GM12878 (cell line): Measurements from ENCODE around the gene BICRAL. TPM values are rescaled to one million over a fixed set of nuclear protein-coding genes. Genes with fewer than 3 reads are reported as not detected.

Source experiments
- ATAC-seq: fragments of 200-7000 bp; cut with Tn5 transposase; 3 replicates; pipeline ENCODE4 v1.9.1; 2020; ENCODE audit warnings: mild to moderate bottlenecking, moderate library complexity
- BruUV-seq: library from RNA; stranded (reverse); fragments of 400-500 nt; replicated peaks from 2 replicates; lab custom pipeline; 2021; lab: Mats Ljungman, UMichigan
- CTCF ChIA-PET: fragments of 300-600 bp; sonication (Branson Sonifier 250); formaldehyde crosslinking; extraction: SDS; loops from one replicate; lab custom pipeline; 2021; ENCODE audit warnings: inconsistent platforms; lab: Yijun Ruan, JAX
- POLR2A ChIA-PET: fragments of 350-600 bp; formaldehyde crosslinking; extraction: SDS; loops from one replicate; lab custom pipeline; 2021; ENCODE audit warnings: inconsistent platforms; lab: Charles Lee
- RAD21 ChIA-PET: fragments of 300-600 bp; sonication (Branson Sonifier 250); formaldehyde crosslinking; loops from one replicate; lab custom pipeline; 2023; ENCODE audit warnings: antibody characterized with exemption; ENCODE audit not compliant: unreplicated experiment; lab: Charles Lee
- SMC1A ChIA-PET: fragments of 300-600 bp; sonication (Branson Sonifier 250); formaldehyde crosslinking; loops from one replicate; lab custom pipeline; 2023; ENCODE audit not compliant: unreplicated experiment, uncharacterized antibody; lab: Charles Lee
- DNase-seq: peaks from one replicate; pipeline ENCODE4 v3.0.0-alpha.2; 2011; ENCODE audit warnings: low read depth, low spot score
- FAIRE-seq: peaks from 3 replicates; lab custom pipeline; 2011; peaks lifted over from hg19 to GRCh38; lab: Jason Lieb, UNC
- H2AFZ ChIP-seq: 2 replicates; pipeline ENCODE4 v1.6.0; 2011; ENCODE audit warnings: low read depth, low read length, control low read depth; ENCODE audit not compliant: control insufficient read depth
- H3K27ac ChIP-seq: 2 replicates; pipeline ENCODE4 v1.5.1; 2011; ENCODE audit warnings: control low read depth; ENCODE audit not compliant: control insufficient read depth, insufficient read depth
- H3K27me3 ChIP-seq, 2 experiments: replicated peaks in 1 of 2; 2 replicates each; pipeline versions ENCODE4 v1.6.0 to v1.6.1; 2011; ENCODE audit warnings: low read length in 1 of 2; ENCODE audit not compliant: control insufficient read depth in 2 of 2, insufficient read depth in 2 of 2
- H3K36me3 ChIP-seq, 2 experiments: 2 replicates each; pipeline ENCODE4 v1.5.1; 2011; ENCODE audit warnings: low read length in 1 of 2; ENCODE audit not compliant: control insufficient read depth in 2 of 2, insufficient read depth in 2 of 2
- H3K4me1 ChIP-seq: 2 replicates; pipeline ENCODE4 v1.6.1; 2011; ENCODE audit warnings: mild to moderate bottlenecking, low read length, moderate library complexity, mixed read lengths; ENCODE audit not compliant: control insufficient read depth, insufficient read depth
- H3K4me2 ChIP-seq: 2 replicates; pipeline ENCODE4 v1.6.0; 2011; ENCODE audit warnings: control low read depth; ENCODE audit not compliant: control insufficient read depth, insufficient read depth
- H3K4me3 ChIP-seq: fragments of 200-600 bp; sonication (generic); 2 replicates; pipeline ENCODE4 v1.5.1; 2016
- H3K79me2 ChIP-seq: 2 replicates; pipeline ENCODE4 v1.6.0; 2011; ENCODE audit warnings: low read length; ENCODE audit not compliant: control insufficient read depth, insufficient read depth
- H3K9ac ChIP-seq: 2 replicates; pipeline ENCODE4 v1.8.0; 2011; ENCODE audit warnings: low read length, control low read depth, mixed read lengths; ENCODE audit not compliant: control insufficient read depth, insufficient read depth
- H3K9me3 ChIP-seq: replicated peaks from 3 replicates; pipeline ENCODE4 v1.5.1; 2011; ENCODE audit warnings: mild to moderate bottlenecking, low read length; ENCODE audit not compliant: control insufficient read depth, insufficient read depth
- H4K20me1 ChIP-seq: 2 replicates; pipeline ENCODE4 v1.6.0; 2011; ENCODE audit not compliant: control insufficient read depth, insufficient read depth
- BMI1 ChIP-seq: fragments of 450-650 bp; IDR thresholded peaks from 2 replicates; pipeline ENCODE4 v1.6.1; 2016; ENCODE audit warnings: mild to moderate bottlenecking, moderate library complexity, borderline replicate concordance
- CBFB ChIP-seq: IDR thresholded peaks from 2 replicates; pipeline ENCODE4 v1.6.1; 2016; ENCODE audit warnings: antibody characterized with exemption, low read depth
- FOS ChIP-seq: IDR thresholded peaks from 3 replicates; pipeline ENCODE4 v1.6.1; 2011; ENCODE audit warnings: borderline replicate concordance; ENCODE audit not compliant: insufficient read length; ENCODE audit errors: extremely low read depth
- MEF2B ChIP-seq: fragments of 450-650 bp; IDR thresholded peaks from 2 replicates; pipeline ENCODE4 v1.6.1; 2018; ENCODE audit warnings: mild to moderate bottlenecking, moderate library complexity; ENCODE audit not compliant: partially characterized antibody, poor library complexity, severe bottlenecking
- MTA2 ChIP-seq: fragments of 450-650 bp; IDR thresholded peaks from 2 replicates; pipeline ENCODE4 v1.6.1; 2016; ENCODE audit warnings: low read depth, mild to moderate bottlenecking, moderate library complexity
- NBN ChIP-seq: fragments of 450-650 bp; IDR thresholded peaks from 2 replicates; pipeline ENCODE4 v1.6.1; 2016
- NFYA ChIP-seq: IDR thresholded peaks from 2 replicates; pipeline ENCODE4 v1.6.1; 2011; ENCODE audit warnings: low read depth, mild to moderate bottlenecking, low read length, improper control_type of control experiment, borderline replicate concordance
- PAX5 ChIP-seq: IDR thresholded peaks from 2 replicates; pipeline ENCODE4 v1.6.1; 2011; ENCODE audit warnings: low read depth, low read length, borderline replicate concordance
- TCF7 ChIP-seq: IDR thresholded peaks from 2 replicates; pipeline ENCODE4 v1.6.1; 2014; ENCODE audit warnings: antibody characterized with exemption, borderline replicate concordance
- WRNIP1 ChIP-seq: IDR thresholded peaks from 2 replicates; pipeline ENCODE4 v1.6.1; 2011; ENCODE audit warnings: low read depth, low read length, improper control_type of control experiment, borderline replicate concordance
- ZNF384 ChIP-seq: IDR thresholded peaks from 2 replicates; pipeline ENCODE4 v1.6.1; 2012; ENCODE audit warnings: low read depth, mild to moderate bottlenecking, low read length, improper control_type of control experiment, borderline replicate concordance
- whole genome bisulfite sequencing: methylation state at CpG from one replicate; pipeline ENCODE4 v1.1.6; 2016; ENCODE audit warnings: low lambda C conversion rate; ENCODE audit not compliant: insufficient replicate concordance, insufficient coverage; ENCODE audit errors: missing lambda C conversion rate; 5-methylcytosine and 5-hydroxymethylcytosine counted together
- in situ Hi-C: fragments of 300-500 bp; cut with MboI; formaldehyde crosslinking; loops from 9 replicates; pipeline ENCODE4 v1.14.3; 2018; ENCODE audit warnings: mixed read lengths
- intact Hi-C: fragments of 100-400 bp; cut with micrococcal nuclease; formaldehyde crosslinking; loops from one replicate; pipeline ENCODE4 v1.14.2; 2022; ENCODE audit not compliant: unreplicated experiment
- polyA plus RNA-seq, 11 experiments: library from polyadenylated mRNA; depleted of rRNA in 4 of 11; unstranded in 6 of 11; stranded (reverse) in 5 of 11; fragments of >200 nt; fragmentation: Nextera tagmentation in 4 of 11; fragmentation: Illumina TruSeq in 1 of 11; extraction: Ambion mirVana in 4 of 11; extraction: Trizol in 1 of 11; gene quantifications; 1 replicate in 1 of 11; 2 replicates in 10 of 11; pipeline versions ENCODE4 v1.2.1 to v1.2.3, GENCODE V29; 2011 to 2016; ENCODE audit warnings: inconsistent platforms in 2 of 11, missing spikeins in 2 of 11, low read depth in 1 of 11
- total RNA-seq, 4 experiments: library from RNA; depleted of rRNA in 3 of 4; stranded (reverse); fragments of >200 nt in 3 of 4; fragmentation: Illumina TruSeq in 1 of 4; extraction: Trizol in 1 of 4; gene quantifications; 2 replicates each; pipeline versions ENCODE4 v1.2.1 to v1.2.3, GENCODE V29; 2013 to 2021
- TF ChIP-seq, protein P1 (sequence below): IDR thresholded peaks from 2 replicates; pipeline ENCODE4 v1.6.1; 2011; ENCODE audit warnings: mild to moderate bottlenecking, low read depth, low read length, moderate library complexity; ENCODE audit not compliant: insufficient replicate concordance

The BICRAL gene
- total and polyA plus RNA-seq, 10 of the 15 experiments (the other 5 are each of a cell fraction or from before 2014, with no cell fraction given) = 1.9 to 16.6 (median 8.5) TPM

DNA sequence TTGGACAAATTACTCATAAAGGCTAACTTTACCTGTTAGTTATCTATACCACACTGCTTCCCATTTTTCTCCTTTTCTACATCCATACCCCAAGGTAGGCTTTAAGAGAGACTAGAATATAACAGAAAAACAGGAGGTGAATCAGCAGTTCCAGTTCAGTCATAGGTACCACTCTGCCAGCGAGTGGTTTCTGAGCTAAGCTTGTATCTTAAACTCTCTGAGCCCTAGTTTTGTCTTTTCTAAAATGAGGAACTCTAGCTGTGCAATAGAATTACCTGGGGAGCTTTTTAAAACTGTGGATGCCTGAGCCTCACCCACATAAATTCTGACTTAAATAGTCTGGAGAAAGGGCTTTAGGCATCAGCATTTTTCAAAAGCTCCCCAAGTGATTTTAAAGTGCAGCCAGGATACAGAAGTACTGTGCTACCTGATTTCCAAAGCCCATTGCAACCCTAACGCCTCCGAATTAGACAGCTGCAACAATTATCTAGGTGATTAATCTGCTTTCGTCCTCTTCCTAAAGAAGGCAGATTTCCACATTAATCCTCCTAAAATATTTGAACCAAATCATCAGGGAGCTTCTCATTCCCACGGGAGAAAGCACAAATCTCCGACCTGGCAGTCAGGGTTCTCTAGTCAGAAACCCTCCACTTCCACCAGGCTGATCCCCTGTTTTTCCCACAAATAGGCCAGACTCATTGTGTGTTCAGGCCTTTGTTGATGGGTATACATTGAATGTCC lies 60.2 kb downstream of the BICRAL start (continued):
- TF ChIP-seq, protein P1, sequence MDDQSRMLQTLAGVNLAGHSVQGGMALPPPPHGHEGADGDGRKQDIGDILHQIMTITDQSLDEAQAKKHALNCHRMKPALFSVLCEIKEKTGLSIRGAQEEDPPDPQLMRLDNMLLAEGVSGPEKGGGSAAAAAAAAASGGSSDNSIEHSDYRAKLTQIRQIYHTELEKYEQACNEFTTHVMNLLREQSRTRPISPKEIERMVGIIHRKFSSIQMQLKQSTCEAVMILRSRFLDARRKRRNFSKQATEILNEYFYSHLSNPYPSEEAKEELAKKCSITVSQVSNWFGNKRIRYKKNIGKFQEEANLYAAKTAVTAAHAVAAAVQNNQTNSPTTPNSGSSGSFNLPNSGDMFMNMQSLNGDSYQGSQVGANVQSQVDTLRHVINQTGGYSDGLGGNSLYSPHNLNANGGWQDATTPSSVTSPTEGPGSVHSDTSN = no peak
- no peak for TF ChIP-seq MEF2B
- no peak for TF ChIP-seq WRNIP1
- TF ChIP-seq CBFB = no peak
- no peak for TF ChIP-seq FOS
- TF ChIP-seq PAX5 = no peak

DNA sequence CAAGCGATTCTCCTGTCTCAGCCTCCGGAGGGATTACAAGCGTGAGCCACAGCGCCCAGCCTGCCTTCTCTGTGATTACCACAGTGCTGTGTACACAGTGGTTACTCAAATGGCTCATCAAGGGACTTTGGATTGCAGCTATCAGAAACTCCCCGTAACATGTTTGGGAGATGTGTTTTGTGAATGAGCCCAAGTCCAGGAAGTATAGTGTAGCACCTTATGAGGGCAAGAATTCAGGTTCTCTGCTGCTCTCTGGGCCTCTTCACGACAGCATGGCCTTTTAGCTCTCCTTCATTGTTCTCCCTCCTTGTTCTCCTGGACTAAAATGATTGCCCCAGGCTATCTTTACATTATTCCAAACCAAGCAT lies 63.5 kb downstream of the BICRAL start:
- CTCF ChIA-PET = interaction anchor here (0.6 kb wide), 1 partner anchor 19 kb away, joined by 3 read pairs; no protein-coding TSS in a partner anchor
- 96% methylated on average over 6 of the region's 6 CpGs for WGBS
- FAIRE-seq = no peak

More for the DNA sequence above, 63.5 kb downstream of the BICRAL start:
- no TSS peak for BruUV-seq
- Histone ChIP-seq H3K9me3 (no peaks in the 10 kb centered on the region), H3K9ac (no peak overlapping the region), H3K4me1 (no peaks in the 10 kb centered on the region), H3K4me3 (no peak overlapping the region), H2AFZ (no peak overlapping the region), H3K27me3 (no peaks in the 10 kb centered on the region), H3K27ac (no peak overlapping the region), H3K36me3 (0 out of 4 replicates have a peak, but pooled peaks cover 0 to 2% of the 10 kb centered on the region in 2 experiments), H3K4me2 (no peak overlapping the region), H3K79me2 (no peaks in the 10 kb centered on the region), H4K20me1 (no peaks in the 10 kb centered on the region)
- POLR2A ChIA-PET = no interaction called here
- no peak for TF ChIP-seq ZNF384
- no peak for TF ChIP-seq MTA2
- TF ChIP-seq BMI1 = no peak
- no peak for TF ChIP-seq NFYA
- no peak for TF ChIP-seq TCF7
- TF ChIP-seq NBN = no peak
- DNase-seq = no peak
- SMC1A ChIA-PET = no interaction called here
- intact Hi-C loops (no loop called here), in situ Hi-C loops (no loop called here)
- RAD21 ChIA-PET = no interaction called here
- no peak for ATAC-seq
